ENCODE results near the gene PRCC. TPM values are rescaled to one million over a fixed set of nuclear protein-coding genes. Genes with fewer than 3 reads are reported as not detected.

PRCC gene
- total RNA-seq, 1 donor from 2014 or later, result 39.4 TPM

DNA sequence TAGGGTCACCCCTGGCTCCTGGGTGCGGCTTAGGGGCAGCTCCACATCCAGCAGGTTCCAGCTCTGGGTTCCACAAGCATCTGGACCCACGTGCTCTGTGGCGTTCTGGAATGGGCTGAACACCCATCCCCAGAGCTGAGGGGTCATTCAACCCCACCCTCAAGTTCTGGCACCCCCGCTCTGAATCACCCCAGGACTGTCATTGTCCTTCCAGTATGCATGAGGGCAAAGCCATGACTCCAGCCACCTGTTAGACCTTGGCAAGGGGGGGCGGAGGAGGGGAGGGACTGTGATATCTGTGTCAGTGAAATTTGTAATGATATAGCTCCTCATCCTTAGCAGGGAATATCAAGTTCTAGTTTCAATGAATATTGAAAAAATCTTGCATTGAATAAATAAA, 79.3 kb downstream of the PRCC start:
- ATAC-seq (ENCODE audit: poor library complexity), result no peak
- no peak for DNase-seq
- intact Hi-C loops (cut with DNase I), result no loop called here

DNA sequence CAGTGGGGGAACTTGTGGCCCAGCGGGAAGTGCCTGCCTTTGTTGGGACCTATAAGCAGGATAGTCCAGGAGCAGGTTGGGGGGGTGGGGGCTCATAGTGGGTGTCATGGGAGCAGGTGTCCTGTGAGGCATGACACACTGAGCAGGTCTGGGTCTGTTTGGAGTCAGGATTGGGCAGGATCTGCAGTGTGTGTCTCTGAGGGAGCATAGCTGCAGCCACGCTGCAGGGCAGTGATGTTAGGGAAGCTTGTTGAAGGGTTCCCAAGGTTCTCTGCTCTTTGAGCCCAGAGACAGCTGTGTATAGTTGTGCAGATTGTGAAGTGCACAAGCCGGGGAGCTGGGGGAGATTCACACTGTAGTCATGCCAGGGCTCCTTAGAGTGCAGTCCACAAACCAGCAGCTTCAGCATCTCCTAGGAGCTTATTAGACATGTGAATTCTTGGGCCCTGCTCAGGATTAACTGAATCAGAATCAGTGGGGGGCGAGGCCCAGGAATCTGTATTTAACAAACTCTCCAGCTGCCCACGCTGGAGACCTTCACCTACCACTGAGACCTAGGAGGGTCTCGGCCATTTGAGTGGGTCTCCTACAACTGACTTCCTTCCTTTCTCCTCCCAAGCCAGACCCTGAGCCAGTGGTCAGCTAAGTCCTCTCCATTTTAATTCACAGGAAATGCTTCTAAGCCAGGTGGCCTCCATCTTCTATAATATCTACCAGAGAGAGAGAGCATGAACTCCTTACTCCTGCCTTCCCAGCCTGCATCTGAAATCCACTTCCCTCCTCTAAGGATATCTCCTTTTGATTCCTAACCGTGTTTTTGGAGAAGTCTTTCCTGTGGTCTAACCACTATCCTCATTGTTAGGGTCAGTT, 80.5 kb downstream of the PRCC start:
- intact Hi-C loops (cut with DNase I), result no loop called here
- DNase-seq (no peak), ATAC-seq (ENCODE audit: poor library complexity) (no peak)

DNA sequence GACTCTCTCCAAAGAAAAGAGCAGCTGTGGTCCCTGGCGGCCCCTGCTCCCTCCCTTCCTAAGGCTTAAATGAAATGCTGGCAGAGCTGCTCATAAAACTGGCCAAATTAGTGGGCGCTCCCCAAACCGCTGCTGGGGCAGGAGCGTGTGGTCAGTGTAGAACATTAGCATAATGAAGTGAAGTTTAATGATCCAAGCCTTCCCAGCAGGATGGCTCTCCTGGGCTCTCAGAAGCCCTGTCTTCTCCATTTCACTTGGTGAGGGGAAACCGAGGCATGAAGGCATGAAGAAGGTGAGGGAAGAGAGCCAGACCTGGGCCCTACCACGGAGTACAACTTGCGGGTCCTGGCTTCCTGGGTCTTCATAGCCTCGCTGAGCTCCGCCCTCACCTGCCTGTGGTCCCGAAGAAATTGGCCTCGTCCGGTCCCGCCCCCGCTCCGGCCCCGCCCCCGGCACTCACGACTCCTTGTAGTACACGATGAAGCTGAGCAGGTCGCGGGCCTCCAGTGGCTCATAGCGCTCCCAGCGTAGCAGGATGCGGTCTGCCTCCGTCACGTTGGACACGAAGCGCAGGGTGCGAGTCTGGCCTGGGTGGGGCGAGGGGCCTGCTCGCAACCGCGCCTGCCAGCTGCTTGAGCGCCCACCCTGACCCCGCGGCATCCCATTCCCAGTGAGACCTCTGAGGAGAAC, 81.3 kb downstream of the PRCC start:
- intact Hi-C loops (cut with DNase I), result no loop called here
- no peak for DNase-seq
- no peak for ATAC-seq (ENCODE audit: poor library complexity)

DNA sequence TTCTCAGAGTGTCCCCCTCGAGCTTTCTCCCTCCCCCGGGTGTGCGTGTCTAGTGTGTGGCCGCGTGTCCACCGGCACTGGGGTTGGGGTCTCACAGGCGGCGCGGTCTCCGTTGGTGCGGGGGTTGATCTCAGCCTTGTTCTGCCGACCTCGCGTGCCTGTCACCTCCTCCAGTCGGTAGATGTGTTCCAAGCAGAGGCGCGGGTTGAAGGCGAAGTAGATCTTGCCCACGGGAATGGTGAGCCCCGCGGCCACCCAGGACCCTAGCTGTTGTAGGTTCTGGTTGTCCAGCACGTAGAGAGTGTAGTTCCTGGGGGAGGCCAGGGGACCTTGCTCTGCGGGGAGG, 81.8 kb downstream of the PRCC start:
- intact Hi-C loops (cut with DNase I), result no loop called here
- ATAC-seq (ENCODE audit: poor library complexity) (no peak), DNase-seq (no peak)

Other genes with a start within 250 kb of the PRCC start
- gene IQGAP3, start 195.0 kb upstream of the PRCC start, total RNA-seq, result 0.56 TPM
- gene TTC24, start 187.8 kb upstream of the PRCC start, total RNA-seq, result not detected
- gene NAXE, start 175.8 kb upstream of the PRCC start, total RNA-seq, result 115 TPM
- 15.9 TPM for gene GPATCH4, start 166.1 kb upstream of the PRCC start, total RNA-seq
- 1.6 TPM for gene HAPLN2, start 148.1 kb upstream of the PRCC start, total RNA-seq
- gene BCAN, start 125.4 kb upstream of the PRCC start, total RNA-seq, result 0.46 TPM
- gene NES, start 90.1 kb upstream of the PRCC start, total RNA-seq, result 103 TPM
- 0.59 TPM for gene CRABP2, start 62.0 kb upstream of the PRCC start, total RNA-seq
- gene METTL25B, start 39.1 kb upstream of the PRCC start, total RNA-seq, result 14.4 TPM
- 12.3 TPM for gene ISG20L2, start 38.8 kb upstream of the PRCC start, total RNA-seq
- 99.8 TPM for gene MRPL24, start 26.4 kb upstream of the PRCC start, total RNA-seq
- 185 TPM for gene HDGF, start 15.9 kb upstream of the PRCC start, total RNA-seq
- 1.1 TPM for gene SH2D2A, start 49.3 kb downstream of the PRCC start, total RNA-seq
- gene INSRR, start 91.6 kb downstream of the PRCC start, total RNA-seq, result 0.40 TPM
- 2.5 TPM for gene NTRK1, start 93.3 kb downstream of the PRCC start, total RNA-seq
- gene PEAR1, start 126.2 kb downstream of the PRCC start, total RNA-seq, result 6.7 TPM
- not detected for gene LRRC71, start 153.1 kb downstream of the PRCC start, total RNA-seq